K562 (cell line): ENCODE measurements around the gene RCOR3.

ENCODE experiments used
- CTCF ChIP-seq, 3 experiments: IDR thresholded peaks in 2 of 3; conservative IDR thresholded peaks in 1 of 3; 2 replicates each; pipeline ENCODE4 v1.5.1; 2011 to 2012; ENCODE audit warnings: low read length in 3 of 3, mild to moderate bottlenecking in 3 of 3, control low read depth in 2 of 3, improper control_type of control experiment in 1 of 3, inconsistent platforms in 1 of 3, low read depth in 1 of 3, mixed read lengths in 1 of 3, moderate library complexity in 1 of 3; ENCODE audit not compliant: insufficient read depth in 2 of 3
- E2F1 ChIP-seq: sonication (generic); formaldehyde crosslinking; IDR thresholded peaks from 2 replicates; pipeline ENCODE4 v1.8.1; 2023; ENCODE audit warnings: mild to moderate bottlenecking, missing genetic modification reagents, moderate library complexity
- EZH2 ChIP-seq: IDR thresholded peaks from 2 replicates; pipeline ENCODE4 v1.6.1; 2012; ENCODE audit warnings: low read depth, mild to moderate bottlenecking, inconsistent platforms, low read length, borderline replicate concordance
- IRF9 ChIP-seq: fragments of 450-650 bp; IDR thresholded peaks from 2 replicates; pipeline ENCODE4 v1.6.1; 2016; ENCODE audit warnings: missing biosample characterization, missing genetic modification characterization
- SNIP1 ChIP-seq: fragments of 450-650 bp; IDR thresholded peaks from 2 replicates; pipeline ENCODE4 v1.7.1; 2017; ENCODE audit warnings: low read depth, mild to moderate bottlenecking
- ZNF449 ChIP-seq: fragments of 250-450 bp; sonication (Bioruptor Pico); IDR thresholded peaks from 2 replicates; pipeline ENCODE4 v1.8.0; 2022; ENCODE audit warnings: moderate library complexity, mild to moderate bottlenecking, inconsistent platforms
- TF ChIP-seq, protein P1 (sequence below): fragments of 250-450 bp; sonication (Bioruptor Pico); IDR thresholded peaks from 2 replicates; pipeline ENCODE4 v1.4.0; 2020; ENCODE audit warnings: mild to moderate bottlenecking

GRCh38 chr1:211279340-211279739, 20.2 kb downstream of the RCOR3 start:
- TF ChIP-seq CTCF (IDR thresholded peaks at IDR 0.05 in 2 of 3, conservative IDR thresholded peaks at IDR 0.05 in 1 of 3; ENCODE audit: insufficient read depth in 2 of 3, low read depth in 1 of 3, low read length in 3 of 3) (no peak), EZH2 (no peak), SNIP1 (no peak), IRF9 (tag) (no peak), E2F1 (CRISPR knock-in tag) (no peak), ZNF449 (CRISPR knock-in tag) (no peak)
- TF ChIP-seq, protein P1, sequence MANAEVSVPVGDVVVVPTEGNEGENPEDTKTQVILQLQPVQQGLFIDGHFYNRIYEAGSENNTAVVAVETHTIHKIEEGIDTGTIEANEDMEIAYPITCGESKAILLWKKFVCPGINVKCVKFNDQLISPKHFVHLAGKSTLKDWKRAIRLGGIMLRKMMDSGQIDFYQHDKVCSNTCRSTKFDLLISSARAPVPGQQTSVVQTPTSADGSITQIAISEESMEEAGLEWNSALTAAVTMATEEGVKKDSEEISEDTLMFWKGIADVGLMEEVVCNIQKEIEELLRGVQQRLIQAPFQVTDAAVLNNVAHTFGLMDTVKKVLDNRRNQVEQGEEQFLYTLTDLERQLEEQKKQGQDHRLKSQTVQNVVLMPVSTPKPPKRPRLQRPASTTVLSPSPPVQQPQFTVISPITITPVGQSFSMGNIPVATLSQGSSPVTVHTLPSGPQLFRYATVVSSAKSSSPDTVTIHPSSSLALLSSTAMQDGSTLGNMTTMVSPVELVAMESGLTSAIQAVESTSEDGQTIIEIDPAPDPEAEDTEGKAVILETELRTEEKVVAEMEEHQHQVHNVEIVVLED (CRISPR knock-in tag): no peak
